NCI-H1417 (cell line): ENCODE data around the gene GOLGA7B.

Source experiments
- DNase-seq, 3 experiments: peaks; one replicate each; lab custom pipeline; 2025; lab: John Stamatoyannopoulos, UW

Gene GOLGA7B

GRCh38 chr10:97867220-97867800 is 17.7 kb downstream of the GOLGA7B start:
- no peak for DNase-seq

DNA sequence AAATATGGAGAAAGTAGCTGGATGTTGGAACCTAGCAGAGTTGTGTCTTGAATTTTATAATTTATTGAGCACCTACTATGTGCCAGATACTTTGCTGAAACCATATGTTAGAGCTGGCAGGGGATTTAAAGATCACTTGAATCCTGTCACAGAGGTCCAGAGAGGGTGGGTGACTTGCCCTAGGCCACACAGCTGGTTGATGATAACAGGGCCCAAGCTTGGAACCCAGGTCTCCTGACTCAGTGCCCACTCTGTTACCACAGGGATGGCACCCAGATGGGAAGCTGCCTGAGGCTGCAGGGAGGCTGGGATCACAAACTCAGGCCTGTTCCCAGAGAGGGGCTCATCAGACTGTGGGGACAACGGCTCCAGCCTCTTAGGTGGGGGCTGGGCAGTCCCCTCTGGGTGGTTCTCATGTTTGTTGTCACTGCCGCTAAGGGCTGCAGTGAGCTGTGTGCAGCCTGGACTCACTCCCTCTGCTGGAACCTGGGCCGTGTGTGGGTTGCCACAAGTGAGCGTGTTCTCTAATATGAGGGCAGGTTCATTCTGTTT is 18.6 kb downstream of the GOLGA7B start:
- DNase-seq, result no peak

DNA sequence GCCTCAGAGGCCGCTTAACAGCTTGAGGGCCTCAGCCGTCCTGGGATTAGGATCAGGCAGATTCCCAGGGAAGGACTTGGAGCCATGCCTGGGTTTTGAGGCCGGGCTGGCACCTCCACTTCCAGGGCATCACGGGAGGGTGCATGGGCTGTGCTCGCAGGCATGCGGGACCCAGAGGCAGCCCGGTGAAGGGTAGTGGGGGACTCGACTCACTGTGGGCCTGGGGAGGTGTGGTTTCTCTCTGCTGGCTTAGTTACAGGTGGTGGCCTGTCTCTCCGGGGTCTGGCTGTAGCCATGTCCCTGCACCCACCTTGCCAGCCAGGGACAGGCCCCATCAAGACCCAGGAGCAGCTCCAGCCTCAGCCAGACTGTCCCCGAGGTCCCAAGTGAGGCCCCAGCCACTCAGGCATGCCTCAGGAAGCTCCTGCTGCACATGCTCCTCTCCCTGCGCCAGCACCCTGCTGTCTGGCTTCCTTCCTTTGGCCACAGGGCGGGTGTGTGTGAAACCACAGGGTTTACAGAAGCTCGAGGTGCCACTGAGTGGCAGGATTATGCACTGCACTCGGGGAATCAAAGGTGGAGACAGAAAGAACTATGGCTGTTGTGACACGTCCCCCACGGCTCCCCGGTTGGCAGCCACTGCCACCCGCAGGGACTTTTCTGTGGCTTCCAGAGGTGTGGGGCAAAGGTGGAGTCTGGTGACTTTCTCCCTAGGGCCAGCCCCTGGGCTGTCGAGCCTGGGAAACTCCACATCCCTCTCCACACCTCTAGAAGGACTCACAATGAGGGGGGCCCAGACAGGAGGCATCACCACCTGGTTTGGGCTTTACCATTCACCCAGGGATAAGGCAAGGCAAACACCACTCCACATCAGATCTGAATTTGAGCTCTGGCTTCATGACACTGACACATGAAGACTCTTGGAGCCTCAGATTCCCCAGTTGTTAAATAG is 19.7 kb downstream of the GOLGA7B start:
- DNase-seq, result peak; percentile 70 to 90 (median 71)

DNA sequence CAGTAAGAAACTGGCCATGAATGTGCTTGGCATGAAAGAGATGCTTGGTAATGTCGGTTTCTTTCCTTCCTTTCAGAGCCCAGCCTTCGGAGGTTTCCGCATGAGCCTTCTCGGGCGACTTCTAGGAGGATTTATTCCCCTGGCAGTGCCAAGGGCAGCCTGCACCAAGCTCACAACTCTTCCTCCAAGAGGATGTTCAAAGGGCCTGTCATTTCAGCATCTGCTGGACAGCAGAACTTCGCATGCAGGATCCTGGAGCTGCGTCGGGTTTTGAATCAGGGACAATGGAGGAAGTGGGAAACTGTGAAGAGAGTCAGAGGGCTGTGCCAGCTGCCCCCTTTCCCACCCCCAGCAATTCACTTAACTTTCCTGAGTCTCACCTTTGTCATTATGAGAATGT is 21.3 kb downstream of the GOLGA7B start:
- no peak for DNase-seq

- no peak for DNase-seq
These were observed 23.9 kb downstream of the GOLGA7B start for GRCh38 chr10:97873569-97873968.

DNA sequence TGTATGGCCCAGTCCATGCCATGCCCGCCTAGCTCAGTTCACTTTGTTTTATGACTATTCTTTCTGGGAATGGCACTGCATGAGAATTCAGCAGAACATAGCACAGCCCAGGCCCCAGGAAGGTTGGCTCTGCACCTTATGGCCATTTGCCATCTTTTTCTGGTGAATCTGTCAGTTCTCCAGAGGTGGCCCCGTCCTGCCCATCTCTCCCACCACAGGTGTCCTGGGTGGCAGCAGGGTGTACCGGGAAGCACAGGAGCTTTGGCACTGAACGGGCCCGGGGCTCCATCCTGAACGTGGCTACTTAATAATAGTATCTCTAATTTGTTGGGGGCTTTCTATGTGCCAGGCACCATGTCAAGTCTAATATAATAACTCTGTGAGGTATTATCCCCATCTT is 24.7 kb downstream of the GOLGA7B start:
- no peak for DNase-seq

DNA sequence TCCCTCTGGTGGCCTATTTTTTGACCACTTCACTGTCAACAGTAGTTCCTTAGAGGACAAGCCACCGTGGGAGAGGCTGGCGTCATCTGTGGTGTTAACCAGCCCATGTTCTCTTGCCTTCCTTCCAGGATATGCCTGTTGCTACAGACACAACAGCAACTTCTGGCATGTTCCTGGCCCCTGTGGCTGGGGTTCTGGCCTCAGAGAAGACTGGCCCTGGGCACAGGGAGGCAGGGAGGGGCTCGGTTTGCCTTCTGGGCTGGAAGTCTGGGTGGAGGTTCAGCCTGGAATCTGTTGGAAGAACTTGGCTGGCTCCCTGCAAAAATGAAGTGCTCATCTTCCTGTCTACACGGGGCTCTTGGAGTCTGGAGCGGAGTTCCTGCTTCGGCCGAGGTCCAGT is 25.7 kb downstream of the GOLGA7B start:
- DNase-seq, result no peak

- DNase-seq, result no peak
These were observed 26.8 kb downstream of the GOLGA7B start for GRCh38 chr10:97876402-97876801.

DNA sequence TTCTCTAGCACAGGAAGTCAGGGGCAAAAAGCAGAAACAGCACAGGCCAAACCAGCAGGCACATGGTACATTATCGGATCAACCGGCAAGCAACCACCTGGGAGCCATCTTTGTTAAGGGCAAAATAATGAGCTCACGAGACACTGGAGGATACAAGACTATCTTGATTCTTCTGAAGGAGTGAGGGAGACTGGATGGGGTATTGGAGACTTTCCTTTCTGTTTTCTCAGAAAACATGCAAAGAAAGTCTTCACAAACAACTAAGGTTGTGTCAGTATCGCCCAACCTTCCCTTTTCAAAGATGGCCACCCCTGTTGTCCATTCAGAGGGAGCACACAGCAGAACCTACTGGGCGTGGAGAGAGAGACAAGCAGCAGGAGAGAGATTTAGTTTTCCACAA is 29.6 kb downstream of the GOLGA7B start:
- DNase-seq, result no peak

DNA sequence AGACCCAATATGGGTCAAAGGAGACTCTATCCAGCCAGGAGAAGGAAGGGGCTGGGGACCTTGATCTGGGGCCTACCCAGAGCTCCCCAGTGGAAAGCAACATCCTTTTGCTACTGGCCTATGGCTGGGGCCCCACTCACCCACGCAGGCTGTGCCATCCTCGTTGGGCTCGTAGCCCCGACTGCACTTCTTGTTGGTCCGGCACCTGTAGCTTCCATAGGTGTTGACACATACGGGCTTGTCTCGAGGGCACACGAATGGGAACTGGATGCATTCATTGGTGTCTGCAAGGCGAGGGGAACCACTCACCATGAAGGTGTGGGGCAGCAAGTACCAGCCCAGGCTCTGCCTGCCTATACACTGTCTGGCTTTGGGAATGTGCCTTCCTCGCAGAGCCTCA is 30.5 kb downstream of the GOLGA7B start:
- no peak for DNase-seq

DNA sequence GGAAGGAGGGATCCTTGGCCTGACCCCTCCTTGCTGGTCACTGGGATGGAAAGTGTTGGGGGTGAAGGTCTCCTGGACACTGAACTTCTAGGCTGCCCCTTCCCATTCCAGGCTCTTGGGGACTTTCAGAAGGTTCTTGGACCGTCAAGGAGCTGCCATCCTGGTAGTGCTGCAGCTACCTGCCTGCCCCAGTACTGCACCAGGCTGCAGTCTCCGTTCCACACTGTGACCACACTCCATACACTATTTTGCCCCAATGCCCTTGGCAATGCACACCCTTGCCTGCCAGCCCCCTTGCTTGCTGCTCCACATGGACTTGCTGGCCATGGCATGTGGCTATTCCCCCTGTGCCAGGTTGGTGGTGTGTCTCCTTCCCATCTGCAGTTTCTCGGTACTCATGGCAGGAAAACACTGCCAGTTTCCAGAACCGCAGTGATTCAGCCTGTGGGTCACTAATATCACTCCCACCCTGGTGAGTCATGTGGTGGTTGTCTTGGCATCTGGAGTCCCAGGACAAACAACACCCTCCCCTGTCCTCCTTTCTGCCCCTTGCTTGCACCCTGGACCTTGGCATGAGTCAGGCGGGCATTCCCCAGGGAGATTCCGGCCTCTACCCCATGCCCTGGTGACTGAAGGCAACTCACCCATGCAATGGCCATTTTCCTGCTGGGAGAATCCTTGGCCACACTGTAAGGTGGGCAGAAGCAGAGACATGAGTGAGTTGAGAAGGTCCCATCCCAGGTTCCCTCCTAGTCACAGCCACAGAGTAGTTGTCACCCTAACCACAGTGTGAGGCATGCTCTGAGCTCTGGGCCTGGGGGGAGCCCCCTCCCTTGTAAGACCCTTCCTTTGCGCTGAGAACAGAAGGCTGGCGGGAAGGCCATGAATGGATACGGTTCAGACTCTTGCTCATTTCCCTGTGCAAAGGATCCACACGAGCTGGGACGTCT is 32.8 kb downstream of the GOLGA7B start:
- DNase-seq, result no peak

- no peak for DNase-seq
These were observed 33.4 kb downstream of the GOLGA7B start for GRCh38 chr10:97883092-97883485.

DNA sequence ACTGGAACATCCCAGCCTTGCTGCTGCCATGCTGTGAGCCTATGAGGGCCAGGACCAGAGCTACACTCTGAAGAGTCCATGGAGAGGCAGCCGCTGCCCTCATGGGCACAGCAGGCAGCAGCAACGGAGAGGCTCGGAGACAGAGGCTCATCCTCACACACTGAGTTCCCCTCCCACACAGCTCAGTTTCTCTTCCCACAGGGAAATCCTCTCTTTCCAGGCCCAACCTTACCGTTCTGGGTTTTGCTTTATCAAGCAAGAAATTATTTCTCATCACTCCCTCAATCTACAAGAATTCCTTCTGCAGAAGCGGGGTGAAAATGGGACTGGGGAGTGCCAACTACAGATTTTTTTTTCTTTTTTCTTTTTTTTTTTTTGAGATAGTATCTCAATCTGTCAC is 36.6 kb downstream of the GOLGA7B start:
- peak in 1 of 3 experiments; percentile 31 for DNase-seq

- no peak for DNase-seq
These were observed 37.8 kb downstream of the GOLGA7B start for GRCh38 chr10:97887399-97887798.

- no peak for DNase-seq
These were observed 38.5 kb downstream of the GOLGA7B start for GRCh38 chr10:97888134-97888533.

- DNase-seq, result peak; percentile 55 to 79 (median 67)
These were observed 39.1 kb downstream of the GOLGA7B start for GRCh38 chr10:97888641-97889262.

GRCh38 chr10:97889461-97890265 is 40.0 kb downstream of the GOLGA7B start:
- peak; percentile 71 to 86 (median 85) for DNase-seq

GRCh38 chr10:97891497-97892167 is 42.0 kb downstream of the GOLGA7B start:
- peak in 2 of 3 experiments; percentile 3 to 55 for DNase-seq

GRCh38 chr10:97892506-97892905 is 42.9 kb downstream of the GOLGA7B start:
- no peak for DNase-seq

- DNase-seq, result no peak
These were observed 43.3 kb downstream of the GOLGA7B start for GRCh38 chr10:97892939-97893338.
